Calu3 (cell line): ENCODE results near the gene SCML2. TPM values are rescaled to one million over a fixed set of nuclear protein-coding genes. Genes with fewer than 3 reads are reported as not detected.
A peak's percentile ranks its signal among the peaks of the same experiment; 100 is the strongest.

ENCODE experiments used
- BruUV-seq: library from RNA; stranded (reverse); fragments of 400-500 nt; replicated peaks from 2 replicates; lab custom pipeline; 2021; lab: Mats Ljungman, UMichigan
- CTCF ChIA-PET: fragments of 300-600 bp; sonication (Branson Sonifier 250); formaldehyde crosslinking; loops from one replicate; lab custom pipeline; 2022; ENCODE audit warnings: antibody characterized with exemption; lab: Charles Lee
- DNase-seq: peaks from one replicate; pipeline ENCODE4 v3.0.0; 2022
- H3K27ac Mint-ChIP-seq: one replicate; pipeline ENCODE4 v1.8.0; 2022; ENCODE audit warnings: mixed read lengths; ENCODE audit not compliant: unreplicated experiment
- H3K27me3 Mint-ChIP-seq: one replicate; pipeline ENCODE4 v1.8.0; 2022; ENCODE audit warnings: mixed read lengths; ENCODE audit not compliant: unreplicated experiment
- H3K36me3 Mint-ChIP-seq: one replicate; pipeline ENCODE4 v1.8.0; 2022; ENCODE audit warnings: mild to moderate bottlenecking, moderate library complexity, mixed read lengths; ENCODE audit not compliant: insufficient read depth, unreplicated experiment
- H3K4me1 Mint-ChIP-seq: one replicate; pipeline ENCODE4 v1.8.0; 2022; ENCODE audit warnings: mild to moderate bottlenecking, low read depth, mixed read lengths; ENCODE audit not compliant: unreplicated experiment
- H3K4me3 Mint-ChIP-seq: one replicate; pipeline ENCODE4 v1.8.0; 2022; ENCODE audit warnings: mild to moderate bottlenecking, low read depth, moderate library complexity, mixed read lengths; ENCODE audit not compliant: unreplicated experiment
- H3K9me3 Mint-ChIP-seq: one replicate; pipeline ENCODE4 v1.8.0; 2022; ENCODE audit warnings: low read depth, mixed read lengths; ENCODE audit not compliant: unreplicated experiment
- intact Hi-C: fragments of 100-400 bp; cut with micrococcal nuclease; formaldehyde crosslinking; loops from one replicate; pipeline ENCODE4 v1.10.0; 2022; ENCODE audit not compliant: unreplicated experiment
- total RNA-seq: library from RNA; stranded (reverse); gene quantifications from 2 replicates; pipeline ENCODE4 v1.2.3, GENCODE V29; 2022
- TF ChIP-seq, protein P1 (sequence below): fragments of 200-600 bp; IDR thresholded peaks from one replicate; pipeline ENCODE4 v1.8.0; 2022; ENCODE audit warnings: antibody characterized with exemption; ENCODE audit not compliant: unreplicated experiment

The SCML2 gene
- total RNA-seq, 1 experiment from 2014 or later = 1.4 TPM

DNA sequence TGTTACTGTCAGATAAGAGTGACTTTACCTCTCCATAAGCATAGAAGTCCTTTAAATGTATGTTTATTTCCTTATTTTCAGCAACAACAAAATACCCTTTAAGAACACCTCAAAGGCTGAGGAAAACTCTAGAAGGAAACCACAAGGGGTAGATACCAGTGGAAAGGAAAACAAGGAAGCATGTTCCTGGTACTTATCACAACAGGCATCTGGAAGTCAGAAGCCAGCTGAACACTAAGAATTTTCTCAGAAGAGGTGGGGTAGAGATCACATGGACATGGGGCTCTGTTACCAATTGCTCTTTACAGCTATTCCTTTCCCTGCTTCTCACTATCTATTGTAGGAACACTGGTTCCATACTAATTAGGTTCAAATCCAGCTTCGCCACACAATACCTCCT is 82.3 kb downstream of the SCML2 start:
- CTCF ChIA-PET = no interaction called here
- Mint-ChIP-seq H3K27ac (no peak overlapping the region), H3K4me3 (no peak overlapping the region), H3K36me3 (no peaks in the 10 kb centered on the region), H3K9me3 (no peaks in the 10 kb centered on the region), H3K4me1 (no peaks in the 10 kb centered on the region), H3K27me3 (peaks cover 37% of the 10 kb centered on the region)
- intact Hi-C loops = no loop called here
- no TSS peak for BruUV-seq
- TF ChIP-seq, protein P1, sequence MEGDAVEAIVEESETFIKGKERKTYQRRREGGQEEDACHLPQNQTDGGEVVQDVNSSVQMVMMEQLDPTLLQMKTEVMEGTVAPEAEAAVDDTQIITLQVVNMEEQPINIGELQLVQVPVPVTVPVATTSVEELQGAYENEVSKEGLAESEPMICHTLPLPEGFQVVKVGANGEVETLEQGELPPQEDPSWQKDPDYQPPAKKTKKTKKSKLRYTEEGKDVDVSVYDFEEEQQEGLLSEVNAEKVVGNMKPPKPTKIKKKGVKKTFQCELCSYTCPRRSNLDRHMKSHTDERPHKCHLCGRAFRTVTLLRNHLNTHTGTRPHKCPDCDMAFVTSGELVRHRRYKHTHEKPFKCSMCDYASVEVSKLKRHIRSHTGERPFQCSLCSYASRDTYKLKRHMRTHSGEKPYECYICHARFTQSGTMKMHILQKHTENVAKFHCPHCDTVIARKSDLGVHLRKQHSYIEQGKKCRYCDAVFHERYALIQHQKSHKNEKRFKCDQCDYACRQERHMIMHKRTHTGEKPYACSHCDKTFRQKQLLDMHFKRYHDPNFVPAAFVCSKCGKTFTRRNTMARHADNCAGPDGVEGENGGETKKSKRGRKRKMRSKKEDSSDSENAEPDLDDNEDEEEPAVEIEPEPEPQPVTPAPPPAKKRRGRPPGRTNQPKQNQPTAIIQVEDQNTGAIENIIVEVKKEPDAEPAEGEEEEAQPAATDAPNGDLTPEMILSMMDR = no peak
- no peak for DNase-seq

DNA sequence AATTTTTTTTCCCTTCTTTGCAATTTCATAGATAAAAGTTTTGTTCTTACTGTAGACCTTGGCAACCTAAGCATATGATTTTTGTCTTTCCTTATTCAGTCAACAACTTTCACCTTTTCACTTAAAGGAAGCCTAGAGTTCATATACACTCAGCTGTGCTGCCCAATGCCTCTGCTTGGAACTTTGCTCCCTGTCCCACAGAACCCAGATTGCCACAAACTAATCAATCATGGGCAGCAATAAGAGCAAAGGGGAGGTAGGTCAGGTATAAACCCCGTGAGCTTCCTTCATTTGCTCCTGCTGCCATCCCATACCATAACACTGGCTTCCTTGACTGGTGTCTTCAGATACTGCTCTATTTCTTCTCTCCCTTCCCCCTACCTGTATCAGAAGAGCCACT is 82.8 kb downstream of the SCML2 start:
- no TSS peak for BruUV-seq
- TF ChIP-seq, protein P1 = no peak
- Mint-ChIP-seq H3K27ac (no peak overlapping the region), H3K4me3 (no peak overlapping the region), H3K27me3 (peaks cover 37% of the 10 kb centered on the region), H3K9me3 (no peaks in the 10 kb centered on the region), H3K36me3 (no peaks in the 10 kb centered on the region), H3K4me1 (no peaks in the 10 kb centered on the region)
- CTCF ChIA-PET = no interaction called here
- intact Hi-C loops = no loop called here
- DNase-seq = no peak

DNA sequence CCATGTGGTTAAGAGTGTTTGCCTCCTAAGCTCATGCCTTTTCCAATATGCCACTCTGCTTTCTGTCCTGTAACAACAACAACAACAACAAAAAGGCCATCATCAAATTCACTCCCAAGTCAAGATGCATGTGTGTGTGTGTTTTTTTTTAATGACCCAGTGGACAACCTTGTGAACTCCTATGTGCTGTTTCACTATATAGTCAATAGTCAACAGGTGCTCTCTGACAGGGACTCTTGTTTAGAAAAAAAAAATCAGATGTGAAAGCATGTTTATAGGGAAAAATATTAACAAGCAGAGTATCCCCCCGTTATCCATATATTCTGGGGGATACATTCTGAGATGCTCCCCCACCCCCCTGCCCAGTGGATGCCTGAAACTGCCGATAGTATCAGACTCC is 83.2 kb downstream of the SCML2 start:
- TF ChIP-seq, protein P1 = no peak
- no peaks in the 10 kb centered on the region for H3K9me3 Mint-ChIP-seq
- H3K27ac Mint-ChIP-seq = no peak overlapping the region
- no peaks in the 10 kb centered on the region for H3K36me3 Mint-ChIP-seq
- no peaks in the 10 kb centered on the region for H3K4me1 Mint-ChIP-seq
- H3K27me3 Mint-ChIP-seq = peaks cover 37% of the 10 kb centered on the region
- H3K4me3 Mint-ChIP-seq = no peak overlapping the region
- DNase-seq = no peak
- no TSS peak for BruUV-seq
- intact Hi-C loops = no loop called here
- CTCF ChIA-PET = no interaction called here

DNA sequence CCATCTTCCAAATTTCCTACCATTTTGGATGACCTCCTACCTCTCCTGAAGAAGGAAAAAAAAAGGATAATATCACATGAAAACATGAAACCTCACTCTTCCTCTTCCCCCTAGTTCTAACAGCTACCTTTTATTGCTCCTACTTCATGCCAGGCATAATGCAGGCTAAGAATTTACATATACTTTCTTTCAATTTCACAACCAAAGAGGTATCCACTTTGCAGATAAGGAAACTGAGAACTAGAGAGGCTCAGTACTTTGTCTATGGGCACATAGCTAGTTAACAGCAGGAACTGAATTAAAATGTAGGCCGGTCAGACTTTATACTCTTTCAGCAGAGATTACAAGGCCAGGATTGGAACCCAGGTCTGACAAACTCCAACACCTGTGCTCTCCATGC is 99.4 kb downstream of the SCML2 start:
- no peak for DNase-seq
- CTCF ChIA-PET = no interaction called here

More for the DNA sequence above, 99.4 kb downstream of the SCML2 start:
- no peaks in the 10 kb centered on the region for H3K27me3 Mint-ChIP-seq
- TF ChIP-seq, protein P1 = no peak
- H3K36me3 Mint-ChIP-seq = no peaks in the 10 kb centered on the region
- peak overlapping the region; percentile 44 for H3K27ac Mint-ChIP-seq
- no peaks in the 10 kb centered on the region for H3K9me3 Mint-ChIP-seq
- BruUV-seq = no TSS peak
- H3K4me1 Mint-ChIP-seq = no peaks in the 10 kb centered on the region
- intact Hi-C loops = no loop called here
- no peak overlapping the region for H3K4me3 Mint-ChIP-seq
